ENCODE results near the gene RRAS2.
A peak's percentile ranks its signal among the peaks of the same experiment; 100 is the strongest.

The RRAS2 gene

GRCh38 chr11:14380125-14380936 is 21.3 kb upstream of the RRAS2 start:
- TF ChIP-seq EZH2 (IDR thresholded peaks at IDR 0.05; ENCODE audit: borderline replicate concordance, low read depth, low read length, severe bottlenecking) (no peak), CTCF (IDR thresholded peaks at IDR 0.05; ENCODE audit: borderline replicate concordance, extremely low read depth, low read length, poor library complexity, severe bottlenecking) (no peak)
- no peaks in the 10 kb centered on the region for H3K9me3 ChIP-seq (ENCODE audit: insufficient read depth, low read length, severe bottlenecking)
- no peak for DNase-seq
- peaks cover 13% of the 10 kb centered on the region for H3K4me1 ChIP-seq (ENCODE audit: insufficient read depth, low read length)
- H3K9ac ChIP-seq (ENCODE audit: low read depth, low read length) = peak overlapping the region; percentile 48
- no peak overlapping the region for H3K27ac ChIP-seq (ENCODE audit: low read length)
- H4K20me1 ChIP-seq (ENCODE audit: insufficient read depth, low read length) = no peaks in the 10 kb centered on the region
- no peak for ATAC-seq (ENCODE audit: insufficient read depth, low read depth)
- H3K79me2 ChIP-seq (ENCODE audit: insufficient read depth, low read length) = no peaks in the 10 kb centered on the region
- no peaks in the 10 kb centered on the region for H3K36me3 ChIP-seq (ENCODE audit: insufficient read depth, low read length)
- H3K4me3 ChIP-seq (ENCODE audit: low read depth in 1 of 2, low read length in 2 of 2) = peak overlapping the region in 1 of 2 experiments; percentile 51; a peak in 1 of 4 replicates
- peak overlapping the region; percentile 67 for H3K4me2 ChIP-seq (ENCODE audit: insufficient read depth, low read length)
- H2AFZ ChIP-seq (ENCODE audit: low read depth, low read length) = peak overlapping the region; percentile 69
- H3K27me3 ChIP-seq (ENCODE audit: insufficient read depth, low read length, poor library complexity) = no peaks in the 10 kb centered on the region

- Histone ChIP-seq H3K9ac (ENCODE audit: low read depth, low read length) (no peak overlapping the region), H3K27ac (ENCODE audit: low read length) (no peak overlapping the region), H3K4me2 (ENCODE audit: insufficient read depth, low read length) (no peak overlapping the region), H3K79me2 (ENCODE audit: insufficient read depth, low read length) (no peaks in the 10 kb centered on the region), H3K4me1 (ENCODE audit: insufficient read depth, low read length) (peaks cover 13% of the 10 kb centered on the region), H3K36me3 (ENCODE audit: insufficient read depth, low read length) (no peaks in the 10 kb centered on the region), H3K9me3 (ENCODE audit: insufficient read depth, low read length, severe bottlenecking) (no peaks in the 10 kb centered on the region), H4K20me1 (ENCODE audit: insufficient read depth, low read length) (no peaks in the 10 kb centered on the region), H3K27me3 (ENCODE audit: insufficient read depth, low read length, poor library complexity) (no peaks in the 10 kb centered on the region), H2AFZ (ENCODE audit: low read depth, low read length) (no peak overlapping the region), H3K4me3 (ENCODE audit: low read depth in 1 of 2, low read length in 2 of 2) (no peak overlapping the region)
- TF ChIP-seq CTCF (IDR thresholded peaks at IDR 0.05; ENCODE audit: borderline replicate concordance, extremely low read depth, low read length, poor library complexity, severe bottlenecking) = no peak
- TF ChIP-seq EZH2 (IDR thresholded peaks at IDR 0.05; ENCODE audit: borderline replicate concordance, low read depth, low read length, severe bottlenecking) = no peak
- ATAC-seq (ENCODE audit: insufficient read depth, low read depth) (no peak), DNase-seq (no peak)
Observed at GRCh38 chr11:14378171-14378570, 19.2 kb upstream of the RRAS2 start.

- Histone ChIP-seq H3K4me2 (ENCODE audit: insufficient read depth, low read length) (no peak overlapping the region), H3K4me3 (ENCODE audit: low read depth in 1 of 2, low read length in 2 of 2) (no peak overlapping the region), H3K36me3 (ENCODE audit: insufficient read depth, low read length) (no peaks in the 10 kb centered on the region), H3K9ac (ENCODE audit: low read depth, low read length) (no peak overlapping the region), H2AFZ (ENCODE audit: low read depth, low read length) (no peak overlapping the region), H3K4me1 (ENCODE audit: insufficient read depth, low read length) (peaks cover 13% of the 10 kb centered on the region), H3K79me2 (ENCODE audit: insufficient read depth, low read length) (no peaks in the 10 kb centered on the region), H4K20me1 (ENCODE audit: insufficient read depth, low read length) (no peaks in the 10 kb centered on the region), H3K27ac (ENCODE audit: low read length) (no peak overlapping the region), H3K9me3 (ENCODE audit: insufficient read depth, low read length, severe bottlenecking) (no peaks in the 10 kb centered on the region), H3K27me3 (ENCODE audit: insufficient read depth, low read length, poor library complexity) (no peaks in the 10 kb centered on the region)
- DNase-seq (no peak), ATAC-seq (ENCODE audit: insufficient read depth, low read depth) (no peak)
- TF ChIP-seq CTCF (IDR thresholded peaks at IDR 0.05; ENCODE audit: borderline replicate concordance, extremely low read depth, low read length, poor library complexity, severe bottlenecking) (no peak), EZH2 (IDR thresholded peaks at IDR 0.05; ENCODE audit: borderline replicate concordance, low read depth, low read length, severe bottlenecking) (no peak)
Observed at GRCh38 chr11:14376920-14377319, 17.9 kb upstream of the RRAS2 start.

All from DND-41 (cell line).